H1 (cell line): ENCODE results near the gene VPS13A.

ENCODE experiments used
- POLR2A ChIP-seq, 2 experiments: IDR thresholded peaks; 1 replicate in 1 of 2; 2 replicates in 1 of 2; pipeline ENCODE4 v1.6.1; 2011; ENCODE audit warnings: low read depth in 2 of 2, low read length in 2 of 2, mild to moderate bottlenecking in 2 of 2; ENCODE audit errors: control extremely low read depth in 1 of 2
- TAF1 ChIP-seq: IDR thresholded peaks from 2 replicates; pipeline ENCODE4 v1.6.1; 2011; ENCODE audit warnings: mild to moderate bottlenecking, low read depth, low read length
- TF ChIP-seq, protein P1 (sequence below), 3 experiments: IDR thresholded peaks; 1 replicate in 2 of 3; 2 replicates in 1 of 3; pipeline versions ENCODE4 v1.5.1 to v1.6.1; 2011; ENCODE audit warnings: low read length in 3 of 3, mild to moderate bottlenecking in 3 of 3, inconsistent platforms in 2 of 3, low read depth in 1 of 3, moderate library complexity in 1 of 3; ENCODE audit not compliant: insufficient read depth in 1 of 3; ENCODE audit errors: control extremely low read depth in 1 of 3

DNA sequence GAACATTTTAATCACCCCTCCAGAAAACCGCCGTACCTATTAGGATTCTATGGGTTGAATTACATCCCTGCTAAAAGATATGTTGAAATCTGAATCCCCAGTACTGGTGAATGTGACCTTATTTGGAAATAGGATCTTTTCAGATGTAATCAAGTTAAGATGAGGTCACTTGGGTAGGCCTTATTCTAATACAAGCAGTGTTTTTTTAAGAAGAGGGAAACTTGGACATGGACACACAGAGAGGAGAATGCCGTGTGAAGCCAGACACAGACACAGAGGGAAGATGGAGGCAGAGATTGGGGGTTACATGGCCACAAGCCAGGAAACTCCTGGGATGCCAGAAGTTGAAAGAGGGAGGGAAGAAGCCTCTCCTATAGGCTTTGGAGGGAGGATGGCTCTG, 287.3 kb downstream of the VPS13A start:
- TF ChIP-seq TAF1 (no peak), POLR2A (IDR thresholded peaks at IDR 0.05; ENCODE audit: control extremely low read depth in 1 of 2, low read depth in 2 of 2, low read length in 2 of 2) (no peak)
- TF ChIP-seq, protein P1, sequence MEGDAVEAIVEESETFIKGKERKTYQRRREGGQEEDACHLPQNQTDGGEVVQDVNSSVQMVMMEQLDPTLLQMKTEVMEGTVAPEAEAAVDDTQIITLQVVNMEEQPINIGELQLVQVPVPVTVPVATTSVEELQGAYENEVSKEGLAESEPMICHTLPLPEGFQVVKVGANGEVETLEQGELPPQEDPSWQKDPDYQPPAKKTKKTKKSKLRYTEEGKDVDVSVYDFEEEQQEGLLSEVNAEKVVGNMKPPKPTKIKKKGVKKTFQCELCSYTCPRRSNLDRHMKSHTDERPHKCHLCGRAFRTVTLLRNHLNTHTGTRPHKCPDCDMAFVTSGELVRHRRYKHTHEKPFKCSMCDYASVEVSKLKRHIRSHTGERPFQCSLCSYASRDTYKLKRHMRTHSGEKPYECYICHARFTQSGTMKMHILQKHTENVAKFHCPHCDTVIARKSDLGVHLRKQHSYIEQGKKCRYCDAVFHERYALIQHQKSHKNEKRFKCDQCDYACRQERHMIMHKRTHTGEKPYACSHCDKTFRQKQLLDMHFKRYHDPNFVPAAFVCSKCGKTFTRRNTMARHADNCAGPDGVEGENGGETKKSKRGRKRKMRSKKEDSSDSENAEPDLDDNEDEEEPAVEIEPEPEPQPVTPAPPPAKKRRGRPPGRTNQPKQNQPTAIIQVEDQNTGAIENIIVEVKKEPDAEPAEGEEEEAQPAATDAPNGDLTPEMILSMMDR (IDR thresholded peaks at IDR 0.05; ENCODE audit: control extremely low read depth in 1 of 3, insufficient read depth in 1 of 3, low read depth in 1 of 3, low read length in 3 of 3) = no peak
